ENCODE results near the gene DENND6A. TPM values are rescaled to one million over a fixed set of nuclear protein-coding genes. Genes with fewer than 3 reads are reported as not detected.

The DENND6A gene
- total and polyA plus RNA-seq, 2 of the 13 experiments (the other 11 are each of a cell fraction or from before 2014, with no cell fraction given), result 9.4 to 11.1 TPM

- peak; percentile 47 for TF ChIP-seq HNF4A (CRISPR knock-in tag; IDR thresholded peaks at IDR 0.05)
- peak; percentile 76 for TF ChIP-seq MAZ (IDR thresholded peaks at IDR 0.05; ENCODE audit: borderline replicate concordance, low read depth, low read length)
- TF ChIP-seq MAZ (CRISPR knock-in tag; IDR thresholded peaks at IDR 0.05; ENCODE audit: low read depth), result peak; percentile 76
- no peak for TF ChIP-seq ZBTB49 (CRISPR knock-in tag; IDR thresholded peaks at IDR 0.05; ENCODE audit: borderline replicate concordance)
- TF ChIP-seq SP4 (CRISPR knock-in tag; IDR thresholded peaks at IDR 0.05), result peak; percentile 73
- no peak for TF ChIP-seq ZBTB37 (CRISPR knock-in tag; IDR thresholded peaks at IDR 0.05)
- peak; percentile 46 to 77; a peak in 3 of 4 replicates for TF ChIP-seq HMGXB4 (CRISPR knock-in tag; IDR thresholded peaks at IDR 0.05; ENCODE audit: borderline replicate concordance in 1 of 2, low read depth in 1 of 2)
- peak; percentile 67; the same call in 1 of the 2 replicates for TF ChIP-seq HCFC1 (IDR thresholded peaks at IDR 0.05; ENCODE audit: low read depth, low read length)
- TF ChIP-seq EZH2 (conservative IDR thresholded peaks at IDR 0.05; ENCODE audit: low read depth, low read length), result no peak
- no peak for TF ChIP-seq U2AF2 (IDR thresholded peaks at IDR 0.05; ENCODE audit: low read depth, low read length)
- TF ChIP-seq THYN1 (CRISPR knock-in tag; IDR thresholded peaks at IDR 0.05; ENCODE audit: borderline replicate concordance, low read depth), result no peak
- TF ChIP-seq ZKSCAN5 (CRISPR knock-in tag; IDR thresholded peaks at IDR 0.05), result no peak
- no peak for TF ChIP-seq LCORL (IDR thresholded peaks at IDR 0.05)
- TF ChIP-seq LCORL (CRISPR knock-in tag; IDR thresholded peaks at IDR 0.05), result peak; percentile 55; the same call in 1 of the 2 replicates
- TF ChIP-seq KDM2A (CRISPR knock-in tag; IDR thresholded peaks at IDR 0.05; ENCODE audit: borderline replicate concordance, low read depth), result peak; percentile 97
- no peak for TF ChIP-seq TERF1 (CRISPR knock-in tag; IDR thresholded peaks at IDR 0.05)
- peak; percentile 24; the same call in 1 of the 2 replicates for TF ChIP-seq ZSCAN25 (CRISPR knock-in tag; IDR thresholded peaks at IDR 0.05)
- TF ChIP-seq DBP (CRISPR knock-in tag; IDR thresholded peaks at IDR 0.05; ENCODE audit: not compliant biosample characterization), result no peak
- TF ChIP-seq RBM39 (IDR thresholded peaks at IDR 0.05; ENCODE audit: low read depth, low read length, poor library complexity, severe bottlenecking), result no peak
- TF ChIP-seq REPIN1 (CRISPR knock-in tag; IDR thresholded peaks at IDR 0.05; ENCODE audit: borderline replicate concordance, low read depth), result peak; percentile 46
These were observed 95.6 kb downstream of the DENND6A start, which contains the start of gene ARF4 (continued) for GRCh38 chr3:57597127-57597923.
